Subcutaneous abdominal adipose tissue (tissue), 5 donors: ENCODE data around the gene ZNF768.

Experiments
- H3K27ac ChIP-seq: one replicate; pipeline ENCODE4 v1.7.0; 2013; ENCODE audit warnings: low read depth, mild to moderate bottlenecking, inconsistent platforms, low read length, moderate library complexity
- H3K27me3 ChIP-seq, 5 donors: one replicate each; pipeline ENCODE4 v1.7.0; 2013; ENCODE audit warnings: low read length in 5 of 5, inconsistent platforms in 1 of 5; ENCODE audit not compliant: control insufficient read depth in 5 of 5, insufficient read depth in 4 of 5
- H3K36me3 ChIP-seq, 5 donors: one replicate each; pipeline ENCODE4 v1.7.0; 2013; ENCODE audit warnings: low read length in 5 of 5; ENCODE audit not compliant: control insufficient read depth in 5 of 5, insufficient read depth in 5 of 5
- H3K4me1 ChIP-seq, 5 donors: one replicate each; pipeline ENCODE4 v1.7.0; 2013; ENCODE audit warnings: low read length in 5 of 5, mild to moderate bottlenecking in 3 of 5, moderate library complexity in 1 of 5; ENCODE audit not compliant: control insufficient read depth in 5 of 5, insufficient read depth in 5 of 5
- H3K4me3 ChIP-seq, 5 donors: one replicate each; pipeline ENCODE4 v1.7.0; 2013; ENCODE audit warnings: low read length in 5 of 5, low read depth in 1 of 5
- H3K9ac ChIP-seq, 5 donors: one replicate each; pipeline ENCODE4 v1.7.0; 2013; ENCODE audit warnings: low read length in 5 of 5, mild to moderate bottlenecking in 4 of 5, moderate library complexity in 3 of 5
- H3K9me3 ChIP-seq, 5 donors: one replicate each; pipeline ENCODE4 v1.7.0; 2013; ENCODE audit warnings: low read length in 5 of 5; ENCODE audit not compliant: control insufficient read depth in 5 of 5
- donor health status: healthy.
- donor health status: healthy.
- donor health status: healthy.
- donor health status: healthy.
- donor health status: healthy.

Gene ZNF768

GRCh38 chr16:30511509-30511908 is 14.9 kb downstream of the ZNF768 start:
- Histone ChIP-seq H3K27ac (no peak overlapping the region), H3K4me3 (no peak overlapping the region), H3K9ac (no peak overlapping the region), H3K27me3 (peaks cover 0 to 2% (median 0%) of the 10 kb centered on the region in 5 donors), H3K36me3 (peaks cover 0 to 15% (median 0%) of the 10 kb centered on the region in 5 donors), H3K4me1 (no peaks in the 10 kb centered on the region), H3K9me3 (no peaks in the 10 kb centered on the region)

GRCh38 chr16:30510376-30510938 is 15.9 kb downstream of the ZNF768 start:
- H3K36me3 ChIP-seq, result peaks cover 0 to 15% (median 0%) of the 10 kb centered on the region in 5 donors

GRCh38 chr16:30509081-30509765 is 17.1 kb downstream of the ZNF768 start:
- Histone ChIP-seq H3K36me3 (peaks cover 0 to 11% (median 0%) of the 10 kb centered on the region in 5 donors), H3K9ac (no peak overlapping the region), H3K27ac (no peak overlapping the region), H3K9me3 (no peaks in the 10 kb centered on the region), H3K4me1 (no peaks in the 10 kb centered on the region), H3K4me3 (no peak overlapping the region), H3K27me3 (peaks cover 0 to 2% (median 0%) of the 10 kb centered on the region in 5 donors)

More at GRCh38 chr16:30510376-30510938, 15.9 kb downstream of the ZNF768 start:
- peaks cover 0 to 2% (median 0%) of the 10 kb centered on the region in 5 donors for H3K27me3 ChIP-seq
- H3K9me3 ChIP-seq, result no peaks in the 10 kb centered on the region
- no peak overlapping the region for H3K27ac ChIP-seq
- H3K9ac ChIP-seq, result no peak overlapping the region
- no peaks in the 10 kb centered on the region for H3K4me1 ChIP-seq
- H3K4me3 ChIP-seq, result no peak overlapping the region

- H3K27me3 ChIP-seq, result peaks cover 0 to 2% (median 0%) of the 10 kb centered on the region in 5 donors
- H3K4me3 ChIP-seq, result no peak overlapping the region
- no peak overlapping the region for H3K9ac ChIP-seq
- H3K27ac ChIP-seq, result no peak overlapping the region
- H3K4me1 ChIP-seq, result no peaks in the 10 kb centered on the region
- peaks cover 0 to 2% (median 0%) of the 10 kb centered on the region in 5 donors for H3K36me3 ChIP-seq
- no peaks in the 10 kb centered on the region for H3K9me3 ChIP-seq
Observed at GRCh38 chr16:30503403-30504296, 22.7 kb downstream of the ZNF768 start.

GRCh38 chr16:30499284-30499683 is 27.1 kb downstream of the ZNF768 start:
- H3K36me3 ChIP-seq, result peaks cover 0 to 3% (median 0%) of the 10 kb centered on the region in 5 donors
- H3K27ac ChIP-seq, result no peak overlapping the region
- H3K9ac ChIP-seq, result no peak overlapping the region
- H3K4me1 ChIP-seq, result no peaks in the 10 kb centered on the region
- H3K9me3 ChIP-seq, result no peaks in the 10 kb centered on the region
- H3K27me3 ChIP-seq, result peaks cover 0 to 8% (median 0%) of the 10 kb centered on the region in 5 donors
- peak overlapping the region in 4 of 5 donors; percentile 40 to 59 (median 50) for H3K4me3 ChIP-seq

GRCh38 chr16:30494709-30495108 is 31.7 kb downstream of the ZNF768 start:
- peaks cover 0 to 3% (median 0%) of the 10 kb centered on the region in 5 donors for H3K36me3 ChIP-seq

GRCh38 chr16:30493941-30494488 is 32.4 kb downstream of the ZNF768 start:
- Histone ChIP-seq H3K27me3 (peaks cover 0 to 11% (median 0%) of the 10 kb centered on the region in 5 donors), H3K4me1 (peaks cover 0 to 18% (median 8%) of the 10 kb centered on the region in 5 donors), H3K4me3 (no peak overlapping the region), H3K27ac (no peak overlapping the region), H3K36me3 (peaks cover 0 to 3% (median 0%) of the 10 kb centered on the region in 5 donors), H3K9ac (no peak overlapping the region), H3K9me3 (no peaks in the 10 kb centered on the region)

More at GRCh38 chr16:30494709-30495108, 31.7 kb downstream of the ZNF768 start:
- no peak overlapping the region for H3K4me3 ChIP-seq
- peaks cover 0 to 14% (median 4%) of the 10 kb centered on the region in 5 donors for H3K4me1 ChIP-seq
- no peak overlapping the region for H3K9ac ChIP-seq
- H3K27me3 ChIP-seq, result peaks cover 0 to 11% (median 0%) of the 10 kb centered on the region in 5 donors
- no peaks in the 10 kb centered on the region for H3K9me3 ChIP-seq
- no peak overlapping the region for H3K27ac ChIP-seq

GRCh38 chr16:30491744-30492308 is 34.5 kb downstream of the ZNF768 start:
- Histone ChIP-seq H3K4me3 (no peak overlapping the region), H3K4me1 (peaks cover 0 to 18% (median 11%) of the 10 kb centered on the region in 5 donors), H3K27me3 (peaks cover 0 to 11% (median 0%) of the 10 kb centered on the region in 5 donors), H3K27ac (no peak overlapping the region), H3K9ac (peak overlapping the region in 1 of 5 donors; percentile 12), H3K36me3 (peaks cover 0 to 3% (median 0%) of the 10 kb centered on the region in 5 donors), H3K9me3 (no peaks in the 10 kb centered on the region)

- no peaks in the 10 kb centered on the region for H3K9me3 ChIP-seq
- no peak overlapping the region for H3K27ac ChIP-seq
- H3K9ac ChIP-seq, result no peak overlapping the region
- H3K27me3 ChIP-seq, result peaks cover 0 to 10% (median 0%) of the 10 kb centered on the region in 5 donors
- H3K4me1 ChIP-seq, result peaks cover 0 to 18% (median 11%) of the 10 kb centered on the region in 5 donors
- H3K4me3 ChIP-seq, result no peak overlapping the region
- H3K36me3 ChIP-seq, result peaks cover 0 to 3% (median 0%) of the 10 kb centered on the region in 5 donors
Observed at GRCh38 chr16:30491229-30491628, 35.1 kb downstream of the ZNF768 start.
